NCI-H146 (cell line): Measurements from ENCODE around the gene IHH.

Source experiments
- DNase-seq: peaks from one replicate; lab custom pipeline; 2025; lab: John Stamatoyannopoulos, UW

Gene IHH

GRCh38 chr2:219076253-219076652, 15.5 kb upstream of the IHH start:
- DNase-seq, result no peak

GRCh38 chr2:219073413-219074129, 12.8 kb upstream of the IHH start:
- DNase-seq, result peak; percentile 63

- no peak for DNase-seq
Measured at GRCh38 chr2:219072741-219073250, 12.1 kb upstream of the IHH start.

- no peak for DNase-seq
Measured at GRCh38 chr2:219071131-219071816, 10.6 kb upstream of the IHH start.

GRCh38 chr2:219065484-219065883, 4.8 kb upstream of the IHH start:
- no peak for DNase-seq

- no peak for DNase-seq
Measured at GRCh38 chr2:219062081-219062480, 1.4 kb upstream of the IHH start.

GRCh38 chr2:219059725-219060682, 717 bp downstream of the IHH start:
- DNase-seq, result peak; percentile 9

- no peak for DNase-seq
Measured at GRCh38 chr2:219059375-219059724, 1.4 kb downstream of the IHH start.

- no peak for DNase-seq
Measured at GRCh38 chr2:219058541-219059374, 2.0 kb downstream of the IHH start.

- peak; percentile 72 for DNase-seq
Measured at GRCh38 chr2:219057709-219058540, 2.8 kb downstream of the IHH start.

GRCh38 chr2:219056896-219057708, 3.6 kb downstream of the IHH start:
- DNase-seq, result peak; percentile 33

- DNase-seq, result no peak
Measured at GRCh38 chr2:219056176-219056895, 4.4 kb downstream of the IHH start.

GRCh38 chr2:219054956-219055903, 5.5 kb downstream of the IHH start:
- DNase-seq, result no peak

- DNase-seq, result no peak
Measured at GRCh38 chr2:219049282-219049681, 11.4 kb downstream of the IHH start.

GRCh38 chr2:219045937-219046550, 14.7 kb downstream of the IHH start:
- DNase-seq, result no peak

- no peak for DNase-seq
Measured at GRCh38 chr2:219042750-219043149, 18.0 kb downstream of the IHH start.

GRCh38 chr2:219042157-219042556, 18.6 kb downstream of the IHH start:
- no peak for DNase-seq
